ENCODE measurements around the gene IGFBPL1. TPM values are rescaled to one million over a fixed set of nuclear protein-coding genes. Genes with fewer than 3 reads are reported as not detected.
A peak's percentile ranks its signal among the peaks of the same experiment; 100 is the strongest.

The IGFBPL1 gene
- total and polyA plus RNA-seq, 2 of the 13 experiments (the other 11 are each of a cell fraction or from before 2014, with no cell fraction given) = 0.24 TPM; not detected in 1

DNA sequence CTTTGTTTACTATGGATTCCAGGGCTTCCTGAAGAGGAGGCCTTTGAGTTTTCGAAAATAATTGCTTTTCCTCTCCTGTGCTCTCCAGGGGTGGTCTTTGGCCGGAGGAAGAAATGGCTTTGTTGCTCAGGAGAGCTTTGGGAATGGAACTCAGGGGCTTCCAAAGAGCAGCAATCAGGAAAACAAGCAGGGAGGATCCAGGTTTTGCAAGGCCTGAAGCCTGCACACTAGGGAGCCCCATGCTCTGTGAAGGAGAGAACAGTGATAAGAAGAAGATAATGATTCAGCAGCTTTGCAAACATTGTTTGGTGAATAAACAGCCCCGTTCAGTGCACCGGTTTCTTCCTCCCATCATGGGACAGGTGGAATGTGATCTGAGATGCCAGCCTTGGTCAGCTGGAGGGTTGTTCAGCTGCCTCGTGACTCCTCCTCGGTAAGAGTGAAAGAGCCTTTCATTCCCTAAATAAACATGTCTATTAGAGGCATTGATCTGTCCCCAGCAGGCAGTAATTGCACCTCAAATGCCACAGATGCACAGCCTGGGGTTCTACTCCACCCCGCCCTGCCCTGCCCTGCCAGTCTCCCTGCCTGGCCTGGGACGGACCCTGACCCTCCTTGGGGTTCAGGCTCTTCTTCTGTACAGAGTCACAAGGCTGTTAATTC lies 43.3 kb downstream of the IGFBPL1 start (continued):
- TF ChIP-seq NAIF1 (CRISPR knock-in tag; IDR thresholded peaks at IDR 0.05; ENCODE audit: borderline replicate concordance) (0 out of 2 replicates have a peak, but pooled peaks have one; percentile 41), HMG20A (CRISPR knock-in tag; IDR thresholded peaks at IDR 0.05; ENCODE audit: borderline replicate concordance) (peak; percentile 87), CHCHD3 (CRISPR knock-in tag; IDR thresholded peaks at IDR 0.05) (no peak), NONO (IDR thresholded peaks at IDR 0.05) (no peak), NONO (CRISPR knock-in tag; conservative IDR thresholded peaks at IDR 0.05) (peak; percentile 80), ZFYVE20 (CRISPR knock-in tag; IDR thresholded peaks at IDR 0.05; ENCODE audit: borderline replicate concordance, low read depth) (no peak), MEIS2 (CRISPR knock-in tag; IDR thresholded peaks at IDR 0.05) (peak; percentile 92), ZMYM3 (CRISPR knock-in tag; IDR thresholded peaks at IDR 0.05) (peak; percentile 81; the same call in 1 of the 2 replicates), RFXANK (CRISPR knock-in tag; IDR thresholded peaks at IDR 0.05) (peak; percentile 86), ZSCAN29 (CRISPR knock-in tag; conservative IDR thresholded peaks at IDR 0.05) (peak; percentile 75; the same call in 1 of the 2 replicates), KDM5A (IDR thresholded peaks at IDR 0.05; ENCODE audit: borderline replicate concordance, low read length) (no peak; the same call in 1 of the 2 replicates), AKAP8 (CRISPR knock-in tag; IDR thresholded peaks at IDR 0.05) (no peak; the same call in 1 of the 2 replicates)
- TF ChIP-seq, protein P1, sequence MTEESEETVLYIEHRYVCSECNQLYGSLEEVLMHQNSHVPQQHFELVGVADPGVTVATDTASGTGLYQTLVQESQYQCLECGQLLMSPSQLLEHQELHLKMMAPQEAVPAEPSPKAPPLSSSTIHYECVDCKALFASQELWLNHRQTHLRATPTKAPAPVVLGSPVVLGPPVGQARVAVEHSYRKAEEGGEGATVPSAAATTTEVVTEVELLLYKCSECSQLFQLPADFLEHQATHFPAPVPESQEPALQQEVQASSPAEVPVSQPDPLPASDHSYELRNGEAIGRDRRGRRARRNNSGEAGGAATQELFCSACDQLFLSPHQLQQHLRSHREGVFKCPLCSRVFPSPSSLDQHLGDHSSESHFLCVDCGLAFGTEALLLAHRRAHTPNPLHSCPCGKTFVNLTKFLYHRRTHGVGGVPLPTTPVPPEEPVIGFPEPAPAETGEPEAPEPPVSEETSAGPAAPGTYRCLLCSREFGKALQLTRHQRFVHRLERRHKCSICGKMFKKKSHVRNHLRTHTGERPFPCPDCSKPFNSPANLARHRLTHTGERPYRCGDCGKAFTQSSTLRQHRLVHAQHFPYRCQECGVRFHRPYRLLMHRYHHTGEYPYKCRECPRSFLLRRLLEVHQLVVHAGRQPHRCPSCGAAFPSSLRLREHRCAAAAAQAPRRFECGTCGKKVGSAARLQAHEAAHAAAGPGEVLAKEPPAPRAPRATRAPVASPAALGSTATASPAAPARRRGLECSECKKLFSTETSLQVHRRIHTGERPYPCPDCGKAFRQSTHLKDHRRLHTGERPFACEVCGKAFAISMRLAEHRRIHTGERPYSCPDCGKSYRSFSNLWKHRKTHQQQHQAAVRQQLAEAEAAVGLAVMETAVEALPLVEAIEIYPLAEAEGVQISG (CRISPR knock-in tag; IDR thresholded peaks at IDR 0.05) = peak; percentile 82
- TF ChIP-seq, protein P2, sequence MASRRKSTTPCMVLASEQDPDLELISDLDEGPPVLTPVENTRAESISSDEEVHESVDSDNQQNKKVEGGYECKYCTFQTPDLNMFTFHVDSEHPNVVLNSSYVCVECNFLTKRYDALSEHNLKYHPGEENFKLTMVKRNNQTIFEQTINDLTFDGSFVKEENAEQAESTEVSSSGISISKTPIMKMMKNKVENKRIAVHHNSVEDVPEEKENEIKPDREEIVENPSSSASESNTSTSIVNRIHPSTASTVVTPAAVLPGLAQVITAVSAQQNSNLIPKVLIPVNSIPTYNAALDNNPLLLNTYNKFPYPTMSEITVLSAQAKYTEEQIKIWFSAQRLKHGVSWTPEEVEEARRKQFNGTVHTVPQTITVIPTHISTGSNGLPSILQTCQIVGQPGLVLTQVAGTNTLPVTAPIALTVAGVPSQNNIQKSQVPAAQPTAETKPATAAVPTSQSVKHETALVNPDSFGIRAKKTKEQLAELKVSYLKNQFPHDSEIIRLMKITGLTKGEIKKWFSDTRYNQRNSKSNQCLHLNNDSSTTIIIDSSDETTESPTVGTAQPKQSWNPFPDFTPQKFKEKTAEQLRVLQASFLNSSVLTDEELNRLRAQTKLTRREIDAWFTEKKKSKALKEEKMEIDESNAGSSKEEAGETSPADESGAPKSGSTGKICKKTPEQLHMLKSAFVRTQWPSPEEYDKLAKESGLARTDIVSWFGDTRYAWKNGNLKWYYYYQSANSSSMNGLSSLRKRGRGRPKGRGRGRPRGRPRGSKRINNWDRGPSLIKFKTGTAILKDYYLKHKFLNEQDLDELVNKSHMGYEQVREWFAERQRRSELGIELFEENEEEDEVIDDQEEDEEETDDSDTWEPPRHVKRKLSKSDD (CRISPR knock-in tag; IDR thresholded peaks at IDR 0.05; ENCODE audit: low read depth) = peak; percentile 59; the same call in 1 of the 2 replicates
- TF ChIP-seq, protein P3, sequence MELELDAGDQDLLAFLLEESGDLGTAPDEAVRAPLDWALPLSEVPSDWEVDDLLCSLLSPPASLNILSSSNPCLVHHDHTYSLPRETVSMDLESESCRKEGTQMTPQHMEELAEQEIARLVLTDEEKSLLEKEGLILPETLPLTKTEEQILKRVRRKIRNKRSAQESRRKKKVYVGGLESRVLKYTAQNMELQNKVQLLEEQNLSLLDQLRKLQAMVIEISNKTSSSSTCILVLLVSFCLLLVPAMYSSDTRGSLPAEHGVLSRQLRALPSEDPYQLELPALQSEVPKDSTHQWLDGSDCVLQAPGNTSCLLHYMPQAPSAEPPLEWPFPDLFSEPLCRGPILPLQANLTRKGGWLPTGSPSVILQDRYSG (CRISPR knock-in tag; IDR thresholded peaks at IDR 0.05) = peak; percentile 55; the same call in 1 of the 2 replicates
- TF ChIP-seq, protein P4, sequence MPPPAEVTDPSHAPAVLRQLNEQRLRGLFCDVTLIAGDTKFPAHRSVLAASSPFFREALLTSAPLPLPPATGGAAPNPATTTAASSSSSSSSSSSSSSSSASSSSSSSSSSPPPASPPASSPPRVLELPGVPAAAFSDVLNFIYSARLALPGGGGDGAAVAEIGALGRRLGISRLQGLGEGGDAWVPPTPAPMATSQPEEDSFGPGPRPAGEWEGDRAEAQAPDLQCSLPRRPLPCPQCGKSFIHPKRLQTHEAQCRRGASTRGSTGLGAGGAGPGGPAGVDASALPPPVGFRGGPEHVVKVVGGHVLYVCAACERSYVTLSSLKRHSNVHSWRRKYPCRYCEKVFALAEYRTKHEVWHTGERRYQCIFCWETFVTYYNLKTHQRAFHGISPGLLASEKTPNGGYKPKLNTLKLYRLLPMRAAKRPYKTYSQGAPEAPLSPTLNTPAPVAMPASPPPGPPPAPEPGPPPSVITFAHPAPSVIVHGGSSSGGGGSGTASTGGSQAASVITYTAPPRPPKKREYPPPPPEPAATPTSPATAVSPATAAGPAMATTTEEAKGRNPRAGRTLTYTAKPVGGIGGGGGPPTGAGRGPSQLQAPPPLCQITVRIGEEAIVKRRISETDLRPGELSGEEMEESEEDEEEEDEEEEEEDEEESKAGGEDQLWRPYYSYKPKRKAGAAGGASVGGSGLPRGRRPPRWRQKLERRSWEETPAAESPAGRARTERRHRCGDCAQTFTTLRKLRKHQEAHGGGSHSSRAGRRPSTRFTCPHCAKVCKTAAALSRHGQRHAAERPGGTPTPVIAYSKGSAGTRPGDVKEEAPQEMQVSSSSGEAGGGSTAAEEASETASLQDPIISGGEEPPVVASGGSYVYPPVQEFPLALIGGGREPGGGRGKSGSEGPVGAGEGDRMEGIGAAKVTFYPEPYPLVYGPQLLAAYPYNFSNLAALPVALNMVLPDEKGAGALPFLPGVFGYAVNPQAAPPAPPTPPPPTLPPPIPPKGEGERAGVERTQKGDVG (CRISPR knock-in tag; IDR thresholded peaks at IDR 0.05; ENCODE audit: borderline replicate concordance) = peak; percentile 80; the same call in 1 of the 2 replicates
- TF ChIP-seq, protein P5, sequence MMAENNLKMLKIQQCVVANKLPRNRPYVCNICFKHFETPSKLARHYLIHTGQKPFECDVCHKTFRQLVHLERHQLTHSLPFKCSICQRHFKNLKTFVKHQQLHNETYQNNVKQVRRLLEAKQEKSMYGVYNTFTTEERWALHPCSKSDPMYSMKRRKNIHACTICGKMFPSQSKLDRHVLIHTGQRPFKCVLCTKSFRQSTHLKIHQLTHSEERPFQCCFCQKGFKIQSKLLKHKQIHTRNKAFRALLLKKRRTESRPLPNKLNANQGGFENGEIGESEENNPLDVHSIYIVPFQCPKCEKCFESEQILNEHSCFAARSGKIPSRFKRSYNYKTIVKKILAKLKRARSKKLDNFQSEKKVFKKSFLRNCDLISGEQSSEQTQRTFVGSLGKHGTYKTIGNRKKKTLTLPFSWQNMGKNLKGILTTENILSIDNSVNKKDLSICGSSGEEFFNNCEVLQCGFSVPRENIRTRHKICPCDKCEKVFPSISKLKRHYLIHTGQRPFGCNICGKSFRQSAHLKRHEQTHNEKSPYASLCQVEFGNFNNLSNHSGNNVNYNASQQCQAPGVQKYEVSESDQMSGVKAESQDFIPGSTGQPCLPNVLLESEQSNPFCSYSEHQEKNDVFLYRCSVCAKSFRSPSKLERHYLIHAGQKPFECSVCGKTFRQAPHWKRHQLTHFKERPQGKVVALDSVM (CRISPR knock-in tag; IDR thresholded peaks at IDR 0.05) = peak; percentile 55

Measured in HepG2 (cell line).